ENCODE results near the gene NUDT17. TPM values are rescaled to one million over a fixed set of nuclear protein-coding genes. Genes with fewer than 3 reads are reported as not detected.

The NUDT17 gene
- total RNA-seq, 1 donor from 2014 or later: 2.7 TPM

DNA sequence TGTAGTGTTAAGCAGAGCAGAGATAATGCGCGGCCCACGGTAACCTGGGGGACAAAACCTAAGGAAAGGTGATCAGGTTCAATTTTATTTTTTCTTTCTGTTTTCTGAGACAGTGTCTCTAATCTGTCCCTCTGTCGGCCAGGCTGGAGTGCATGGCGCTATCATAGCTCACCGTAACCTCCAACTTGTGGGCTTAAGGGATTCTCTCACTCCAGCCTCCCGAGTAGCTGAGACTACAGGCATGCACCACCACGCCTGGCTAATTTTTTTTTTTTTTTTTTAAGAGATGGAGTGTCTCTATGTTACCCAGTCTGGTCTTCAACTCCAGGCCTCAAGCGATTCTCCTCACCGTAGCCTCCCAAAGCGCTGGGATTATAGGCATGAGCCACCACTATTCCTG, 41.0 kb downstream of the NUDT17 start:
- intact Hi-C loops (cut with DNase I): no loop called here
- DNase-seq (ENCODE audit: low spot score): no peak

DNA sequence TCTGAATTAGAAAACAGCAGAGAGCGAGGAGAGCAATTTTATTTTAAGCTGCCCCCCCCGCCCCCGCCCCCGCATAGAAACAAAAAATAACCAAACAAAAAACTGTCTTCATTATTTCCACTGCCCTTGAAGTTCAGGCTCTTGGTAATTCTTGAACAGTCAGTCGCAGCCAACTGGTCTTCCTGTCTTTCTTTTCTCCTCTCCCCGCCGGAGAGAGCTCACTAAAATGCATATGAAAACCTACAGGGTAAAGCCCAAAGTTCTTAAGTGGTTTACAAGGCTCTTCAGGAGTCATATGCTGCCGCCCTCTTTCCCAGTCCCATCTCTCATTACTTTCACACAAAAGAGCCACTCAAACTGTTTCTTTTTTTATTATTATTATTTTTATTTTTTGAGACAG, 41.4 kb downstream of the NUDT17 start:
- intact Hi-C loops (cut with DNase I): no loop called here
- no peak for DNase-seq (ENCODE audit: low spot score)

GRCh38 chr1:145887631-145888030, 42.2 kb downstream of the NUDT17 start:
- DNase-seq (ENCODE audit: low spot score): no peak
- intact Hi-C loops (cut with DNase I): no loop called here

- intact Hi-C loops (cut with DNase I): no loop called here
- no peak for DNase-seq (ENCODE audit: low spot score)
Observed at GRCh38 chr1:145889722-145890121, 44.3 kb downstream of the NUDT17 start.

GRCh38 chr1:145891143-145891542, 45.7 kb downstream of the NUDT17 start:
- intact Hi-C loops (cut with DNase I): no loop called here
- no peak for DNase-seq (ENCODE audit: low spot score)

GRCh38 chr1:145891587-145892485, 46.4 kb downstream of the NUDT17 start:
- peak; percentile 93 for DNase-seq (ENCODE audit: low spot score)
- intact Hi-C loops (cut with DNase I): loop anchor here (1.0 to 2.0 kb wide), 3 partner anchors 18 to 119 kb away; partner anchors contain the start of gene ITGA10

DNA sequence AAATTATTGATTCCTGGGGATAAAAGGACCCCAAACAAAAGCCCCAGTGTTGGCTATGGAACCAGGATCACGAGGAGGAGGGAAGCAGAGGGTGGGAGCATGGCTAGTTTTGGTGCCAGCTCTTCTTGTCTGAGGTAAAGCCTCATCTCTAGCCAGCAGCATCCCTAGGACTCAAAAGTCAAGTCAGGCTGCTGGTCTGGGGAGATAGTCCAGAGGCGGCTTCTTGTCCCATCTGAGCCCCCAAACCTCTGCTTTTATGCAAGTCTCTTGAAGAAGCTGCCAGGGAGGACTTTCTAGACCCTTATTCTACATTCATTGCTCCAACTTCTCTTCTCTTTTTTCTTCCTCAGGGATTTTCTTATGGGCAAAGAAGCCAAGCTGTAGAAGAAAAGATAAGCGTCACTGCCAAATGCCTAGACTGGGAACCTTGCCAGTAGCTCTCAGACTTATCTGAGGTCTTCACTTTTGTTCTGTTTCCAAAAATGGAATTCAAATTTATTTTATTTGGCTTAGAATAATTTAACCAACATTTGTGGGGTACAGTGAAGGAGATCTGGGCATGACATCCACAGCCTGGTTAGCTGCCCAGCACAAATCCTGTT, 47.2 kb downstream of the NUDT17 start:
- intact Hi-C loops (cut with DNase I): loop anchor here (1.0 to 2.0 kb wide), 3 partner anchors 18 to 118 kb away; partner anchors contain the start of gene ITGA10

GRCh38 chr1:145893306-145894055, 48.1 kb downstream of the NUDT17 start:
- intact Hi-C loops (cut with DNase I): loop anchor here (2.0 kb wide), 2 partner anchors 67 to 117 kb away; no protein-coding TSS in a partner anchor
- no peak for DNase-seq (ENCODE audit: low spot score)

More for the DNA sequence above, 47.2 kb downstream of the NUDT17 start:
- no peak for DNase-seq (ENCODE audit: low spot score)

DNA sequence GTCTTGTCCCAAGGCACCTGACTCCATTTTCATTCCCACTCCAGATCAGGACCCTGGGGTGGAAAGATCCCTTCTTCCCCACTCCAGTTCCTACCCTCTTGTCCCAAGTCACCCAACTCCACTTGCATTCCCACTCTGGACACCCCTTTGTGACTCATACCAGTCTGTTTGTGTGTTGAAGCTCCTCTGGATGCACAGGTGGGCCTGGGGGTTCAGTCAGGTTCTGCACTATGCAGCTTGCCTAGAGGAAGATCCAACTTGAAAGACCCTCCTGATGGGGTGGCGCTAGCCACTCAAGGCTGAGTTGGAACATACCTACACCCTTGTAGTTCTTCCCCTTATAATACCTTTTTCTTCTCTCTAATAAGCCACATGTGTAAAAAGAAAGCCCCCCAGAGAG, 50.0 kb downstream of the NUDT17 start:
- DNase-seq (ENCODE audit: low spot score): no peak
- intact Hi-C loops (cut with DNase I): no loop called here

DNA sequence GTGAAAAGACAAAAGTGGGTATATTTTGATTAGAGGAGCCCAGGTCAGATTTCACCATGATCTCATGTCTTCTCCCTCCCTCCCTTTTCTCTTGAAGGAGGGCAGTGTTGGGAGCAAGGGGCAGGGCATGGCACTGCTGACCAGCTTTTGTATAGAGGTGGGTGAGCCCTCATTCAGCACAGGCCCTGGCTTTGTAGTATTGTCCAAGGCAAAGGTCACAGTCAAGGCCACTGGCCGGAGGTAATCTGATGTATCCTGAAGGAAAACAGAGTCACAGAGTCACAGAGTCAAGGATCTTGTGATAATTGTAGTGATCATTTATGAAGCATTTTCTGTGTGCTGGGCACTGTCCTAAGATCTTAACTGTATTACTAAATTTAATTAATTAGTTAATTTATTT, 52.5 kb downstream of the NUDT17 start:
- DNase-seq (ENCODE audit: low spot score): no peak
- intact Hi-C loops (cut with DNase I): no loop called here

Small RNA genes lying within 50 kb of the gene (microRNA-seq; reads per million reads assigned to microRNA genes)
- gene MIR6736: not detected

Other genes starting within 250 kb of the NUDT17 start
- 9.3 TPM for gene GPR89A, start 237.6 kb upstream of the NUDT17 start, total RNA-seq
- gene PDZK1, start 138.3 kb upstream of the NUDT17 start, total RNA-seq: 0.48 TPM
- 0.22 TPM for gene CD160, start 126.1 kb upstream of the NUDT17 start, total RNA-seq
- 74.5 TPM for gene RNF115, start 21.5 kb upstream of the NUDT17 start, total RNA-seq
- gene POLR3C, start 21.4 kb upstream of the NUDT17 start, total RNA-seq: 14.0 TPM
- gene PIAS3, start 13.5 kb downstream of the NUDT17 start, total RNA-seq: 19.7 TPM
- 0.73 TPM for gene ANKRD35, start 40.2 kb downstream of the NUDT17 start, total RNA-seq
- 3.8 TPM for gene ITGA10, start 64.4 kb downstream of the NUDT17 start, total RNA-seq
- gene PEX11B, start 73.1 kb downstream of the NUDT17 start, total RNA-seq: 17.4 TPM
- 74.2 TPM for gene RBM8A, start 81.9 kb downstream of the NUDT17 start, total RNA-seq
- gene LIX1L, start 112.4 kb downstream of the NUDT17 start, total RNA-seq: 25.6 TPM
- gene ANKRD34A, start 118.9 kb downstream of the NUDT17 start, total RNA-seq: 2.9 TPM
- 36.8 TPM for gene POLR3GL, start 119.1 kb downstream of the NUDT17 start, total RNA-seq
- 689 TPM for gene TXNIP, start 150.9 kb downstream of the NUDT17 start, total RNA-seq
- 73.8 TPM for gene HJV, start 176.1 kb downstream of the NUDT17 start, total RNA-seq